GM21360 (cell line): ENCODE results near the gene CREBBP.
"Not testable (repeated sequence)": the region's sequence is repeated elsewhere in the genome, so short reads cannot be mapped to it uniquely, and the experiment has no call there.

Source experiments
- ATAC-seq: cut with Tn5 transposase; IDR thresholded peaks from one replicate; pipeline ENCODE4 v1.9.1; 2021; ENCODE audit warnings: mild to moderate bottlenecking, moderate library complexity; ENCODE audit not compliant: unreplicated experiment

The CREBBP gene

GRCh38 chr16:3880623-3881498 is at the start of gene CREBBP:
TSS of gene CREBBP (minus strand) at chr16:3880713. CDS start at chr16:3879916, 797 bp downstream.
- peak; percentile 66 for ATAC-seq

- not testable (repeated sequence) for ATAC-seq
These were observed 46.6 kb upstream of the CREBBP start for GRCh38 chr16:3927147-3927546.

GRCh38 chr16:3924763-3925162 is 44.2 kb upstream of the CREBBP start:
- no peak for ATAC-seq

- ATAC-seq = no peak
These were observed 41.7 kb upstream of the CREBBP start for GRCh38 chr16:3922241-3922640.

- ATAC-seq = no peak
These were observed 39.7 kb upstream of the CREBBP start for GRCh38 chr16:3920206-3920605.

GRCh38 chr16:3919413-3919812 is 38.9 kb upstream of the CREBBP start:
- ATAC-seq = no peak

- ATAC-seq = no peak
These were observed 35.1 kb upstream of the CREBBP start for GRCh38 chr16:3915426-3916260.

- no peak for ATAC-seq
These were observed 32.4 kb upstream of the CREBBP start for GRCh38 chr16:3912897-3913296.

GRCh38 chr16:3912373-3912772 is 31.9 kb upstream of the CREBBP start:
- ATAC-seq = no peak

- ATAC-seq = not testable (repeated sequence)
These were observed 31.2 kb upstream of the CREBBP start for GRCh38 chr16:3911741-3912140.

GRCh38 chr16:3909791-3910583 is 29.5 kb upstream of the CREBBP start:
- no peak for ATAC-seq

- no peak for ATAC-seq
These were observed 28.5 kb upstream of the CREBBP start for GRCh38 chr16:3908951-3909437.

- ATAC-seq = no peak
These were observed 27.1 kb upstream of the CREBBP start for GRCh38 chr16:3907586-3907985.

- ATAC-seq = no peak
These were observed 25.9 kb upstream of the CREBBP start for GRCh38 chr16:3906363-3906762.

GRCh38 chr16:3904875-3905274 is 24.4 kb upstream of the CREBBP start:
- no peak for ATAC-seq

GRCh38 chr16:3890091-3890490 is 9.6 kb upstream of the CREBBP start:
- no peak for ATAC-seq

- no peak for ATAC-seq
These were observed 8.5 kb upstream of the CREBBP start for GRCh38 chr16:3889059-3889458.

- not testable (repeated sequence) for ATAC-seq
These were observed 5.5 kb upstream of the CREBBP start for GRCh38 chr16:3885999-3886398.

- ATAC-seq = no peak
These were observed 3.9 kb upstream of the CREBBP start for GRCh38 chr16:3884398-3884797.

GRCh38 chr16:3882531-3882930 is 2.0 kb upstream of the CREBBP start:
- no peak for ATAC-seq

GRCh38 chr16:3881499-3881990 is 1.0 kb upstream of the CREBBP start:
- ATAC-seq = no peak
